ENCODE results near the gene RAP1GAP. TPM values are rescaled to one million over a fixed set of nuclear protein-coding genes. Genes with fewer than 3 reads are reported as not detected.

RAP1GAP gene
- total and polyA plus RNA-seq, 9 of the 15 experiments (the other 6 are each of a cell fraction or from before 2014, with no cell fraction given), result 0.29 to 30.2 (median 19.2) TPM

DNA sequence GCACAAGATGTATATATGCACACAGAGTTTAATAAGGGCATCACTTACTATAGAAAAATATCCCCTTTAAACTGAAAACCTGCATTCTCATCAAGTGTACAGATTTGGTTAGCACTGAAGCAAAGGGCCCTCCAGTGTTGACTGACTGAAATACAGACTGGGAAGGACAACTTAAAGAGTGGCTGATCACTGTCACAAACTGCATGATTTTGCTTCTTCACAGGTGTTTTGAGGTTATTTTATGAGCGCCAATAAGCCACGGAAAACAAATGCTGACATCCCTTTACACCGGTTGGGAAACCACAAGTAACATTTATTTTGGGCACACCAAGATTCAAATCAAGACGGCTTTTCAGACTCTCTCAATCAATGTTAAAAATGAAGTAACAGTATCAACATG lies 30.9 kb upstream of the RAP1GAP start:
- Histone ChIP-seq H4K20me1 (replicated peaks; ENCODE audit: control insufficient read depth, insufficient read depth, low read length) (no peaks in the 10 kb centered on the region), H3K9ac (ENCODE audit: insufficient read depth in 1 of 2, low read depth in 2 of 2, low read length in 2 of 2) (no peak overlapping the region), H3K79me2 (ENCODE audit: control insufficient read depth, insufficient read depth, low read length) (peaks cover 8% of the 10 kb centered on the region; the same call in 1 of the 3 replicates), H3K9me1 (ENCODE audit: control insufficient read depth, insufficient read depth, low read length) (no peaks in the 10 kb centered on the region), H3K4me3 (no peak overlapping the region), H3K4me1 (replicated peaks in 1 of 2; ENCODE audit: control insufficient read depth in 2 of 2, insufficient read depth in 2 of 2, low read length in 2 of 2) (peaks cover 0 to 11% of the 10 kb centered on the region in 2 experiments; a peak in 2 of 5 replicates), H2AFZ (ENCODE audit: low read depth, low read length) (no peak overlapping the region), H3K4me2 (ENCODE audit: insufficient read depth, low read length) (no peak overlapping the region), H3K27me3 (ENCODE audit: control insufficient read depth in 2 of 2, insufficient read depth in 2 of 2, low read length in 2 of 2) (no peaks in the 10 kb centered on the region), H3K9me3 (replicated peaks; ENCODE audit: control insufficient read depth, insufficient read depth, low read depth, low read length) (no peaks in the 10 kb centered on the region), H3K27ac (ENCODE audit: extremely low read depth, low read depth, low read length) (no peak overlapping the region), H3K36me3 (ENCODE audit: control insufficient read depth, insufficient read depth, low read length) (peaks cover 86% of the 10 kb centered on the region)
- DNase-seq (ENCODE audit: extremely low read depth in 1 of 4, low spot score in 3 of 4), result no peak
- FAIRE-seq, result no peak
- 79% methylated on average over 4 of the region's 4 CpGs for WGBS (ENCODE audit: insufficient coverage, low coverage, missing lambda C conversion rate)
- no TSS peak for BruUV-seq (replicated peaks)
- in situ Hi-C loops (cut with MboI), result no loop called here
- ChIA-PET POLR2A (no interaction called here), CTCF (ENCODE audit: low intra/inter-chr PET ratio) (interaction anchor here (0.6 kb wide), 1 partner anchor 42 kb away, joined by 3 read pairs; no protein-coding TSS in a partner anchor)
- TF ChIP-seq RAD21 (CRISPR knock-in tag; conservative IDR thresholded peaks at IDR 0.05 in 1 of 2, IDR thresholded peaks at IDR 0.05 in 1 of 2) (0 out of 4 replicates have a peak, but pooled peaks of 1 of the 2 experiments have one; percentile 12), SMARCB1 (IDR thresholded peaks at IDR 0.05; ENCODE audit: insufficient read length, low read depth) (no peak)
- TF ChIP-seq, protein P1, sequence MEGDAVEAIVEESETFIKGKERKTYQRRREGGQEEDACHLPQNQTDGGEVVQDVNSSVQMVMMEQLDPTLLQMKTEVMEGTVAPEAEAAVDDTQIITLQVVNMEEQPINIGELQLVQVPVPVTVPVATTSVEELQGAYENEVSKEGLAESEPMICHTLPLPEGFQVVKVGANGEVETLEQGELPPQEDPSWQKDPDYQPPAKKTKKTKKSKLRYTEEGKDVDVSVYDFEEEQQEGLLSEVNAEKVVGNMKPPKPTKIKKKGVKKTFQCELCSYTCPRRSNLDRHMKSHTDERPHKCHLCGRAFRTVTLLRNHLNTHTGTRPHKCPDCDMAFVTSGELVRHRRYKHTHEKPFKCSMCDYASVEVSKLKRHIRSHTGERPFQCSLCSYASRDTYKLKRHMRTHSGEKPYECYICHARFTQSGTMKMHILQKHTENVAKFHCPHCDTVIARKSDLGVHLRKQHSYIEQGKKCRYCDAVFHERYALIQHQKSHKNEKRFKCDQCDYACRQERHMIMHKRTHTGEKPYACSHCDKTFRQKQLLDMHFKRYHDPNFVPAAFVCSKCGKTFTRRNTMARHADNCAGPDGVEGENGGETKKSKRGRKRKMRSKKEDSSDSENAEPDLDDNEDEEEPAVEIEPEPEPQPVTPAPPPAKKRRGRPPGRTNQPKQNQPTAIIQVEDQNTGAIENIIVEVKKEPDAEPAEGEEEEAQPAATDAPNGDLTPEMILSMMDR (IDR thresholded peaks at IDR 0.05 in 2 of 3, conservative IDR thresholded peaks at IDR 0.05 in 1 of 3; ENCODE audit: insufficient read depth in 2 of 3, low read depth in 1 of 3, low read length in 3 of 3), result 0 out of 6 replicates have a peak, but pooled peaks of 2 of the 3 experiments have one; percentile 6 to 15
- intact Hi-C loops (cut with micrococcal nuclease), result no loop called here
- ATAC-seq, result no peak

Data from K562 (cell line).